Panc1 (cell line): ENCODE measurements around the gene UBE2J1. TPM values are rescaled to one million over a fixed set of nuclear protein-coding genes. Genes with fewer than 3 reads are reported as not detected.

Source experiments
- ATAC-seq: fragments of 200-7000 bp; cut with Tn5 transposase; 2 replicates; pipeline ENCODE4 v1.9.1; 2020; ENCODE audit warnings: mild to moderate bottlenecking, moderate library complexity
- BruUV-seq: library from RNA; stranded (reverse); fragments of 400-500 nt; replicated peaks from 2 replicates; lab custom pipeline; 2021; lab: Mats Ljungman, UMichigan
- CTCF ChIA-PET: fragments of 300-600 bp; sonication (Branson Sonifier 250); formaldehyde crosslinking; loops from one replicate; lab custom pipeline; 2022; ENCODE audit warnings: antibody characterized with exemption; lab: Charles Lee
- POLR2A ChIA-PET: fragments of 300-600 bp; sonication (Branson Sonifier 250); formaldehyde crosslinking; loops from one replicate; lab custom pipeline; 2022; ENCODE audit warnings: antibody characterized with exemption; lab: Charles Lee
- DNase-seq: peaks from one replicate; pipeline ENCODE4 v3.0.0-alpha.2; 2010; ENCODE audit warnings: low read depth, low spot score
- H3K27ac ChIP-seq: 2 replicates; pipeline ENCODE4 v1.5.1; 2011; ENCODE audit warnings: mild to moderate bottlenecking, low read length, inconsistent platforms
- H3K27me3 ChIP-seq: fragments of 200-500 bp; sonication (Bioruptor generic); 2 replicates; pipeline ENCODE4 v1.6.0; 2014; ENCODE audit warnings: low read length, inconsistent platforms; ENCODE audit not compliant: control insufficient read depth, insufficient read depth
- H3K36me3 ChIP-seq: fragments of 200-500 bp; sonication (Bioruptor generic); 2 replicates; pipeline ENCODE4 v1.5.1; 2014; ENCODE audit warnings: inconsistent platforms, mild to moderate bottlenecking, low read length, moderate library complexity; ENCODE audit not compliant: control insufficient read depth, insufficient read depth
- H3K4me1 ChIP-seq: 2 replicates; pipeline ENCODE4 v1.5.1; 2011; ENCODE audit warnings: inconsistent platforms, mild to moderate bottlenecking, low read length, moderate library complexity; ENCODE audit not compliant: control insufficient read depth, insufficient read depth
- H3K4me3 ChIP-seq, 2 experiments: 2 replicates each; pipeline ENCODE4 v1.5.1; 2011 to 2012; ENCODE audit warnings: low read depth in 2 of 2, low read length in 2 of 2, mild to moderate bottlenecking in 2 of 2, inconsistent platforms in 1 of 2, moderate library complexity in 1 of 2
- H3K9me3 ChIP-seq: fragments of 200-500 bp; sonication (Bioruptor generic); 2 replicates; pipeline ENCODE4 v1.5.1; 2014; ENCODE audit warnings: low read depth, mild to moderate bottlenecking, inconsistent platforms, low read length, moderate library complexity; ENCODE audit not compliant: control insufficient read depth, insufficient read depth
- POLR2AphosphoS5 ChIP-seq: IDR thresholded peaks from 2 replicates; pipeline ENCODE4 v1.6.1; 2012; ENCODE audit warnings: mild to moderate bottlenecking, low read depth, low read length, moderate library complexity
- SIN3A ChIP-seq: IDR thresholded peaks from 2 replicates; pipeline ENCODE4 v1.6.1; 2012; ENCODE audit warnings: low read depth, mild to moderate bottlenecking, low read length, moderate library complexity, borderline replicate concordance; ENCODE audit not compliant: insufficient read depth
- TCF7L2 ChIP-seq: IDR thresholded peaks from 2 replicates; pipeline ENCODE4 v1.6.1; 2011; ENCODE audit warnings: mild to moderate bottlenecking, low read depth, low read length, inconsistent platforms
- in situ Hi-C: cut with HindIII; loops from 2 replicates; pipeline ENCODE4 v1.10.0; 2016; ENCODE audit warnings: low sequenced_read_pairs, low pct_unique_long_range_greater_than_20kb
- intact Hi-C: fragments of 100-400 bp; cut with micrococcal nuclease; formaldehyde crosslinking; loops from one replicate; pipeline ENCODE4 v1.10.0; 2022; ENCODE audit not compliant: unreplicated experiment
- total RNA-seq: library from RNA; stranded (reverse); gene quantifications from one replicate; pipeline ENCODE4 v1.2.1, GENCODE V29; 2021; ENCODE audit not compliant: unreplicated experiment
- TF ChIP-seq, protein P1 (sequence below): fragments of 450-650 bp; IDR thresholded peaks from 2 replicates; pipeline ENCODE4 v1.5.1; 2017; ENCODE audit warnings: mild to moderate bottlenecking
- TF ChIP-seq, protein P2 (sequence below), 2 experiments: IDR thresholded peaks; 2 replicates each; pipeline ENCODE4 v1.6.1; 2011 to 2012; ENCODE audit warnings: low read depth in 2 of 2, control low read depth in 1 of 2, low read length in 1 of 2, mild to moderate bottlenecking in 1 of 2, moderate library complexity in 1 of 2; ENCODE audit not compliant: insufficient read depth in 1 of 2

The UBE2J1 gene
- total RNA-seq, 1 experiment from 2014 or later = 30.5 TPM

- POLR2A ChIA-PET = no interaction called here
- H3K27me3 ChIP-seq = no peaks in the 10 kb centered on the region
- DNase-seq = no peak
- no peaks in the 10 kb centered on the region for H3K9me3 ChIP-seq
- intact Hi-C loops = no loop called here
- H3K4me1 ChIP-seq = no peaks in the 10 kb centered on the region
- TF ChIP-seq, protein P1, sequence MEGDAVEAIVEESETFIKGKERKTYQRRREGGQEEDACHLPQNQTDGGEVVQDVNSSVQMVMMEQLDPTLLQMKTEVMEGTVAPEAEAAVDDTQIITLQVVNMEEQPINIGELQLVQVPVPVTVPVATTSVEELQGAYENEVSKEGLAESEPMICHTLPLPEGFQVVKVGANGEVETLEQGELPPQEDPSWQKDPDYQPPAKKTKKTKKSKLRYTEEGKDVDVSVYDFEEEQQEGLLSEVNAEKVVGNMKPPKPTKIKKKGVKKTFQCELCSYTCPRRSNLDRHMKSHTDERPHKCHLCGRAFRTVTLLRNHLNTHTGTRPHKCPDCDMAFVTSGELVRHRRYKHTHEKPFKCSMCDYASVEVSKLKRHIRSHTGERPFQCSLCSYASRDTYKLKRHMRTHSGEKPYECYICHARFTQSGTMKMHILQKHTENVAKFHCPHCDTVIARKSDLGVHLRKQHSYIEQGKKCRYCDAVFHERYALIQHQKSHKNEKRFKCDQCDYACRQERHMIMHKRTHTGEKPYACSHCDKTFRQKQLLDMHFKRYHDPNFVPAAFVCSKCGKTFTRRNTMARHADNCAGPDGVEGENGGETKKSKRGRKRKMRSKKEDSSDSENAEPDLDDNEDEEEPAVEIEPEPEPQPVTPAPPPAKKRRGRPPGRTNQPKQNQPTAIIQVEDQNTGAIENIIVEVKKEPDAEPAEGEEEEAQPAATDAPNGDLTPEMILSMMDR = no peak
- TF ChIP-seq, protein P2, sequence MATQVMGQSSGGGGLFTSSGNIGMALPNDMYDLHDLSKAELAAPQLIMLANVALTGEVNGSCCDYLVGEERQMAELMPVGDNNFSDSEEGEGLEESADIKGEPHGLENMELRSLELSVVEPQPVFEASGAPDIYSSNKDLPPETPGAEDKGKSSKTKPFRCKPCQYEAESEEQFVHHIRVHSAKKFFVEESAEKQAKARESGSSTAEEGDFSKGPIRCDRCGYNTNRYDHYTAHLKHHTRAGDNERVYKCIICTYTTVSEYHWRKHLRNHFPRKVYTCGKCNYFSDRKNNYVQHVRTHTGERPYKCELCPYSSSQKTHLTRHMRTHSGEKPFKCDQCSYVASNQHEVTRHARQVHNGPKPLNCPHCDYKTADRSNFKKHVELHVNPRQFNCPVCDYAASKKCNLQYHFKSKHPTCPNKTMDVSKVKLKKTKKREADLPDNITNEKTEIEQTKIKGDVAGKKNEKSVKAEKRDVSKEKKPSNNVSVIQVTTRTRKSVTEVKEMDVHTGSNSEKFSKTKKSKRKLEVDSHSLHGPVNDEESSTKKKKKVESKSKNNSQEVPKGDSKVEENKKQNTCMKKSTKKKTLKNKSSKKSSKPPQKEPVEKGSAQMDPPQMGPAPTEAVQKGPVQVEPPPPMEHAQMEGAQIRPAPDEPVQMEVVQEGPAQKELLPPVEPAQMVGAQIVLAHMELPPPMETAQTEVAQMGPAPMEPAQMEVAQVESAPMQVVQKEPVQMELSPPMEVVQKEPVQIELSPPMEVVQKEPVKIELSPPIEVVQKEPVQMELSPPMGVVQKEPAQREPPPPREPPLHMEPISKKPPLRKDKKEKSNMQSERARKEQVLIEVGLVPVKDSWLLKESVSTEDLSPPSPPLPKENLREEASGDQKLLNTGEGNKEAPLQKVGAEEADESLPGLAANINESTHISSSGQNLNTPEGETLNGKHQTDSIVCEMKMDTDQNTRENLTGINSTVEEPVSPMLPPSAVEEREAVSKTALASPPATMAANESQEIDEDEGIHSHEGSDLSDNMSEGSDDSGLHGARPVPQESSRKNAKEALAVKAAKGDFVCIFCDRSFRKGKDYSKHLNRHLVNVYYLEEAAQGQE (IDR thresholded peaks at IDR 0.05; ENCODE audit: insufficient read depth in 1 of 2, low read depth in 2 of 2, low read length in 1 of 2) = no peak
- TF ChIP-seq POLR2AphosphoS5 = no peak
- no peak for TF ChIP-seq TCF7L2
- no peak for TF ChIP-seq SIN3A
- H3K4me3 ChIP-seq = no peak overlapping the region
- CTCF ChIA-PET = no interaction called here
- no TSS peak for BruUV-seq
- no peak overlapping the region for H3K27ac ChIP-seq
- in situ Hi-C loops = no loop called here
- H3K36me3 ChIP-seq = no peaks in the 10 kb centered on the region
- no peak for ATAC-seq
Observed at GRCh38 chr6:89278956-89279355, 73.6 kb downstream of the UBE2J1 start.

Other genes starting within 250 kb of the UBE2J1 start
- 0.28 TPM for gene SRSF12, start 234.7 kb downstream of the UBE2J1 start, total RNA-seq
- gene PM20D2, start 206.7 kb downstream of the UBE2J1 start, total RNA-seq = 13.6 TPM
- not detected for gene GABRR1, start 135.4 kb downstream of the UBE2J1 start, total RNA-seq
- 0.18 TPM for gene GABRR2, start 37.4 kb downstream of the UBE2J1 start, total RNA-seq
- 27.8 TPM for gene RRAGD, start 59.6 kb upstream of the UBE2J1 start, total RNA-seq
- 2.4 TPM for gene ANKRD6, start 80.4 kb upstream of the UBE2J1 start, total RNA-seq